GM21367 (cell line): ENCODE measurements around the gene RPLP2.

Experiments used
- ATAC-seq: cut with Tn5 transposase; IDR thresholded peaks from one replicate; pipeline ENCODE4 v1.9.1; 2021; ENCODE audit not compliant: unreplicated experiment

Gene RPLP2

DNA sequence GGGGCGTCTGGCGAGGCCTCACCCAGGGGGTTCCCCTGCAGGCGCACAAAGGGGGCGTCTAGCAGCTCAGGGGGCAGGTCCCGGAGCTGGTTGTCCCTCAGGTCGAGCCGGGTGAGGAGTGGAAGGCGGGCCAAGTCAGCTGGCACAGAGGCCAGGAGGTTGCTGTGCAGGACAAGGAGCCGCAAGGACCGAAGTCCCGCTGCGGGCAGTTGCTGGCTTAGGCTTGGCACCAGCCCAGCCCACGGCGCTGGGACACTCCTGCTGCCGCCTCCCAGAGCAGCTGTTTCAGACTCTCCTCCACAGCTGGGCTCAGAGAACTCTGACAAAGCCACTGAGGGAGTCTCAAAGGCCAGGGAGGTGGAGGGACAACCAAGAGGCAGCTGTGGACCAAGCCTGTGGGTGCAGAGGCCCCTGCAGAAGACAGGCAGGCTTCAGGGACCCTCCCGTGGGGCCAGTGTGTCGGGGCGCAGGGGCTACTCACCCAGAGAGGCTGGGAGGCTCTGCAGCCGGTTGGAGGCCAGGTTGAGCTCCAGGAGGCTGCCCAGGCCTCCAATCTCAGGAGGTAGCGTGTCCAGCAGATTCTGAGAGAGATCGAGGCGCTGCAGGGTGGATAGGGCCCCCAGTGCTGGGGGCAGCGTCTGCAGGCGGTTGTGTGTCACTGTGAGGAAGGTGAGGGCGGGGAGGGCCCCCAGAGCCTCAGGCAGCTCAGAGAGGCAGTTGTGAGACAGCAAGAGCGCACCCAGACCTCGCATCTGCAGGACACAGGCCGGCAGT is 6.9 kb upstream of the RPLP2 start:
- no peak for ATAC-seq

DNA sequence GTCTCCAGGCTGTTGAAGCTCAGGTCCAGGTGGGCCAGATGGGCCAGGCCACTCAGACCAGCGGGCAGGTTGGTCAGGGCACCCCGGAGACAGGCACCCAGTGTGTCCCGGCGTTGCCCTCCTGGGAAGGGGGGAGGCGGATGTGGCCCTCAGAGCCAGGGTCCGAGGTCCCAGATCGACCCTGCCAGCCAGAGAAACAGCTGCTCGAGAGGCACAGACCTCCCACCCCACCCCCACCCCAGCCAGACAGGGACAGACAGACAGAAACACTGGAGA is 6.4 kb upstream of the RPLP2 start:
- ATAC-seq, result no peak

DNA sequence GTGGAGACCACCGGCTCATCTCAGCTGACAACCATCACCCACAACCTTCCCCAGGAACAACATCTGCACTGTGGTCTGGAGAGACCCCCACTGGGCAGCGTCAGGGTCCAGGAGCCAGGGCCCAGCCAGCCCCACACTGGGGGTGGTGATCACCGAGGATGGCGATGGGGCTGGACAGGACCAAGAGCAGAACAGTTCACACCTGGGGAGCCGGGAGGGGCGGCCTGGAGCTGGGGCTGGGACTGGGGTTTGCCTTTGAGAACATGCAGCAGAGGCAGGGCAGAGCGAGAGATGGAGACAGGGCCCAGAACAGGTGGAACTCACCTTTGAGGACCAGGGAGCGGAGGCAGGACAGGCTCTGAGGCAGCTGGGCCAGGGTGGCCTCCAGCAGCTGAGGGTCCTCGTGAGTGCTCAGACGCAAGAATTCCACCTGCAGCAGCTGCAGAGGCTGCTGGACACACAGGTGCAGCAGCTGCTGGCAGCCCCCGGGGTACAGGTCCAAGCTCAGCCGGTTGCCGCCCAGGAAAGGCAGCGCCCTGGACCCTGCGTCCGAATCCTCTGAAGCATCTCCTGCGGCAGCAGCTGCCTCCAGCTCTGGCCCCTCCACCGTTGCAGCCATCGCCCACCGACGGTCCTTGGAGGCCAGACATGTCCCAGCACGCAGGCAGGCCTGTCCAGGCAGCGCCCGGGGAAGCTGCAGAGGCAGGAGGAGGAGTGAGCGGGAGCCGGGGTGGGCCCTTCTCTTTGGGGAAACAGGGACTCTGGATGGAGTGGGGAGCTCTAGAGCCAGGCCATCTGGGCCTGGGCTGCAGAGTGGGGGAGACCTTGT is 5.8 kb upstream of the RPLP2 start:
- no peak for ATAC-seq

DNA sequence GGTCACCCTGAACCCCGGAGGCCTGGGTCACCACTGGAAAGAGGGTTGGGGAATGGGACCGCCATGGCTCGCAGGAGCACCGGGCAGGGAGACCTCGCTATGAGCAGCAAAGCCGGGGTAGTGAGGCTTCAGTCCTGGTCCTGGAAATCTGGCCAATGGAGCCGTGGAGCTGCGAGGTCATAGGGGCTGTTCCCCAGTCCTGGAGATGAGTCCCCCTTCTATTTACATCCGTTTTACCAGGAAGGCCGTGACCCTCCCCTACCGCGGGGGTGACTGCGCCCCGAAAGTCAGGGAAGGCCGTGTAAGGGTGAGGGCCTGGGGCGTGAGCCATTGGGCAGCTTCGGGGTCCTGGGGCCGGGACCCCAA is 5.2 kb upstream of the RPLP2 start:
- ATAC-seq, result no peak

DNA sequence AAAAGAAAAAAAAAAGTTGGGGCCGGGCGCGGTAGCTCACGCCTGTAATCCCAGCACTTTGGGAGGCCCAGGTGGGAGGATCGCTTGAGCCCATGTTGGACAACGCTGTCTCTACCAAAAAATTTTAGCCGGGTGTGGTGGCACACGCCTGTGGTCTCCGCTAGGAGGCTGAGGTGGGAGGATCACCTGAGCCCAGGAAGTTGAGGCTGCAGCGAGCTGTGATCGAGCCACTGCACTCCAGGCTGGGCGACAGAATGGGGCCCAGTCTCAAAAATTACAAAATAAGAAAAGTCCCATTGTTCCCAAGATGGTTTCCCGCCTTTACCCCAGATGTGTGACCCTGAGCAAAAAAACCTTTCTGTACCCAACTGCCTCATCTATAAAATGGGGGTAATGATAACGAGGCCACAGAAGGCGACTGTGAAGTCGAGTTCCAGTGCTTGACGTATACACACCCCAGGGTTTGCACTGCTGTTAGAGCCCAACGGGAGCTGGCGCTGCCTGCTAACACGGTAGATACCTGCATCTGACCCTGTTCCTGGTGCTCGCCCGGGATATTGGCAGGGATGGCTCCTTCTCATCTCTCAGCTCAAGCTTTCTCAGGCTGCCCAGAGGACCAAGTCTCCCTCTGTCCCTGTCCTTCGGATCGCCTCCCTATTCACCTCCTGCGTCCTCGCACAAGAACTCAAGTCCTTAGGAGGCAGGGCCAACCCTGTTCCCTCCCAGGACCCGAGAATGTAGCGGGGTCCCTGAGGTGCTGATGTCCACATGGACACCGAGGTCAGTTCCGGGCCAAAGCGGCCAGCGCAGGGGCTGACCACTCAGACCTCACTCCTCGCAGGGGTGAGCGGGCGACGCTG is 1.1 kb upstream of the RPLP2 start:
- ATAC-seq, result no peak

DNA sequence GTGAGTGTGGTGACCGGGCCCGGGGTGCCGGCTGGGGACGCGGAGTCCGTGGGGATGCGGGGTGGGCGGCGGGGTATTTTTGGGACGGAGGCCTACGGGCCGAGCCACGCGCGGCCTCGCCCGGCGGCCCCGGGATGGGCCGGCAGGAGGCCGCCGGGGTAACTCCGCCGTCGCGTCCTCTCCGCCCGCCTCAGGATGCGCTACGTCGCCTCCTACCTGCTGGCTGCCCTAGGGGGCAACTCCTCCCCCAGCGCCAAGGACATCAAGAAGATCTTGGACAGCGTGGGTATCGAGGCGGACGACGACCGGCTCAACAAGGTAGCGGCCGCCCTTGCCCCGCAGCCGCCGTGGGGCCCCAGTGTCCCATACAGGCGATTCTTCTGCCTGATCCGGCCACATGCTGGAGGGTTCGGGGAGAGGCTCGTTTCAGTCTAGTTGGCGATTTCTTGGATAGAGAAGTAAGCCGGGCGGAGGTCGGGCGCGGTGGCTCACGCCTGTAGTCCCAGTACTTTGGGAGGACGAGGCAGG is 337 bp downstream of the RPLP2 start:
- no peak for ATAC-seq

DNA sequence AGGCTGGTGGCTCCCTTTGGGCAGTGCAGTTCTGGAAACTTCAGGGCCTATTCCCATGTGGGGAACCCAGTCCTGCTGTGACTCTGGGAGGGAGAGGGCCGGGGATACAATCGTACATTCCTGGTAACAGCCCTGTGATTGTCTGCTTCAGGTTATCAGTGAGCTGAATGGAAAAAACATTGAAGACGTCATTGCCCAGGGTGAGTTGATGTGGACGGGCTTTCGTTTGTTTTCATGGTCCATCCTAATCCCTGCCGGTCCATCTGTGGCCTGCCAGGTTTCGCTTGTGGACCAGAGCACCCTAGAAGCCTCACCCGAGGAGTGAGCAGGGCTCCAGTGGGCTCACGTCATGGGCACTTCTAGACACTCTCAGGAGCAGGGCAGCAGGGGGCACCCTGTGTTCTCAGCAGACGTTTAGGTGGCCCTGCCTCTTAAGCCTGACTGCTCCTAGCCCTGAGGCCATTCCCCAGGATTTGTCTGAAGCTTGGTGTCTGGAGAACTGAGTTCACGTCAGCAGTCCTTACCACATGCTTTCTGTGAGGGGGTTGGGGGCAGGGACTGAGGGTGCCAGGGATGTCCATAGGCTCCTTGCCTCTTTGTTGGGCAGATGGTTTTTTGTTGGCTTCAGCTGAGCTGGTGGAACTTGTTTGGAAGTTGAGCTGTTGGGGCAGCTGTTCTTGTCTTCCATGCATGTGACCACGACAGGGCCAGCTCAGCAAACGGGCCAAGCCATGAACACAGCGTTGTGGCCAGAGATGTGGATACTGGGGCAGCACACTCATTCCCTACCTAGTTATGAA is 1.9 kb downstream of the RPLP2 start:
- ATAC-seq, result no peak

DNA sequence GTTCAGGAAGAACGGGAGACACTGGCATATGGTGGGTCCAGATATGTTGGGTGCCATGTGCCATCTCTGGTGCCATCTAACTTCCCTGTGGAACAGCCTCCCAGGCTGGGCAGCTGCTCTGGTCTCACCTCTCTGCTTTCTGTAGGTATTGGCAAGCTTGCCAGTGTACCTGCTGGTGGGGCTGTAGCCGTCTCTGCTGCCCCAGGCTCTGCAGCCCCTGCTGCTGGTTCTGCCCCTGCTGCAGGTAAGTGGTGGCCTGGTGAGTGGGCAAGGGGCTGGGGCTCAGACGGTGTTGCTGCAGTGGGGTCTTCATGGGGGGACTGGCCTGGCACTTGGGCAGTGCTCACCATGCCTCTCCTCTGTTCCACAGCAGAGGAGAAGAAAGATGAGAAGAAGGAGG is 2.6 kb downstream of the RPLP2 start:
- no peak for ATAC-seq

DNA sequence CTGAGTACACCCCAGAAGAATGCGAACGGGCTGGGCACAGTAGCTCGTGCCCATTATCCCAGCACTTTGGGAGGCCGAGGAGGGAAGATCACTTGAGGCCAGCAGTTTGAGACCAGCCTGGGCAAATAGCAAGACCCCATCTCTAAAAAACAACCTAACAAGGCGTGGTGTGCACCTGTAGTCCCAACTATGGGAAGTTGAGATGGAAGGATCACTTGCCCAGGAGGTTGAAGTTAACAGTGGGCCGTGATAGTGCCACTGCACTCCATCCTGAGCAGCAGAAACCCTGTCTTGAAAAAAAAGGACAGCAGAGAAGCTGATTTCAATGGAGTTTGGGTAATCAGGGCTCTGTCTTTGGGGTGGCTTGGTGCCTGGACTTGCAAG is 3.3 kb downstream of the RPLP2 start:
- ATAC-seq, result no peak

DNA sequence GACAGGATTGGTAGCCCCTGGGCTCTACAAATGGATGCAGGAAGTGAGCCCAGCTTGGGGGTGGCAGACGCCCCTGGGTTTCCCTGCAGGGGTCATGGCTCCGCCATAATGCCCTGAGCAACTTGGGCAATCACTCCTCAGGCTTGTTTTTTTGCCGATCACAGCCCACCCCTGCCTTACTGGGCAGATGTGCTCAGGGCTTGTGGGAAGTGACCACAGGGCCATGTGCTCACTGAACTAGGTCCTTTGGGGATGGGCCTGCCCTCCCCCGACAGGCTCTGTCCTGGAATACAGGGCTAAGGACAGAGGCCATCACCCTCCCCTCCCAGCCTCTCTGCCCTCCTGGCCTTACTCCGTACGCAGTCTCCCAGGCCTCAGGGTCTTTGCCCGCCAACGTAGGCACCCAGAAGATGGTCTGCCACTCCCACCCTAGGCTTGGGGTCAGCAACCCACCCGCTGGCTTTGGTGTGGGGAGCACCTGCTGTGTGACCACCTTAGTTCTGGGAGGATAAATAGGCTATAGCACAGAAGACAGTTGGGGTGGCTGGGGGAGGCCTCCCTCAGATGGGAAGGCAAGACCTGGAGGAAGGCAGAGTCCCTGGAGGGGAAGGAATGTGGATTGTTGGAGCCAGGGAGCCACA is 3.8 kb downstream of the RPLP2 start:
- ATAC-seq, result no peak

DNA sequence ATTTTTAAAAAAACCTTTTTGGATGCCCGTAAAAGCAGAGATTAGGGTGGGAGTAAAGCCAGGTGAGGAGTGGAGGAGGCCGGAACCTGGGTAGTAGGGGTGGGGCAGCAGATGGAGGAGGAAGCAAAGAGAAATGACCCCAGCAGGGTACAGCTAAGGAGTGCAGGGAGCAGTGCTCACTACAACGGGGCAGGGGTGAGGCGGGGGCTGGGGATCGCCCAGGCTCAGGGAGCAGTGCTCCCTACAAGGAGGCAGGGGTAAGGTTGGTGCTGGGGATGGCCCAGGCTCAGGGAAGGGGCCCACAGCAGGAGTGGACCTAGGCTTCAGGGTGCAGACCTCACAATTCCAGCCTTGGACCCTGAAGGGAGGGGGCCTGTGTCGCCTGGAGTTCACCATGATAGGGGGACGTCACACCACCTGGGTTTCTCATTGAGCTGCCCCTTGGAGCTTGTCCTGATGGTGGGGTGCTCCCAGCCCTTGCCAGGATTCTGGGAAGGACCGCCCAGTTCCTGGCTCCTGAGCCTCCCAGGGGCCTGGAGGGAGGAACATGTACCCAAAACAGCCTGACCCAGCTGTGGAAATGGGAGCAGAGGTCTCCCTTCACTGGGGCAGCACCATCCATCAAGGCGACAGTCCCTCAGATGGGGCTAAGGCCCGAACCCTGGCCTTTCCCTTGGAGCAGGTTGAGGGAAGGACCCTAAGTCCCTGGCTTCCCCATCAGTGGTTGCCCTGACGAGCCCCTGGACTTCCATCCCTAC is 6.1 kb downstream of the RPLP2 start:
- ATAC-seq, result no peak

DNA sequence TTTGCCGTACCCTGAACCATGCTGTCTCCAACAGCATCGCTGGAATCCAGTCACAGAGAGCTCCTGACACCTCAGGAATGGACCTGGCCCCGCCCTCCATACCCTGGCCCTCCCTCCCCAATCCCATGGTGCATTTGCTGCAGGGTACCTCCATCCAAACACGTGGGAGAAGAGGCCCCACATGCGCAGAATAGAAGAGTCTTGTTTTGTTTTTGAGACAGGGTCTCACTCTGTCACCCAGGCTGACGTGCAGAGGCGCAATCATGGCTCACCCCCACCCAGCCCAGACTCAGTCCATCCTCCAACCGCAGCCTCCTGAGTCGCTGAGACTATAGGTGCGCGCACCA is 6.6 kb downstream of the RPLP2 start:
- no peak for ATAC-seq

DNA sequence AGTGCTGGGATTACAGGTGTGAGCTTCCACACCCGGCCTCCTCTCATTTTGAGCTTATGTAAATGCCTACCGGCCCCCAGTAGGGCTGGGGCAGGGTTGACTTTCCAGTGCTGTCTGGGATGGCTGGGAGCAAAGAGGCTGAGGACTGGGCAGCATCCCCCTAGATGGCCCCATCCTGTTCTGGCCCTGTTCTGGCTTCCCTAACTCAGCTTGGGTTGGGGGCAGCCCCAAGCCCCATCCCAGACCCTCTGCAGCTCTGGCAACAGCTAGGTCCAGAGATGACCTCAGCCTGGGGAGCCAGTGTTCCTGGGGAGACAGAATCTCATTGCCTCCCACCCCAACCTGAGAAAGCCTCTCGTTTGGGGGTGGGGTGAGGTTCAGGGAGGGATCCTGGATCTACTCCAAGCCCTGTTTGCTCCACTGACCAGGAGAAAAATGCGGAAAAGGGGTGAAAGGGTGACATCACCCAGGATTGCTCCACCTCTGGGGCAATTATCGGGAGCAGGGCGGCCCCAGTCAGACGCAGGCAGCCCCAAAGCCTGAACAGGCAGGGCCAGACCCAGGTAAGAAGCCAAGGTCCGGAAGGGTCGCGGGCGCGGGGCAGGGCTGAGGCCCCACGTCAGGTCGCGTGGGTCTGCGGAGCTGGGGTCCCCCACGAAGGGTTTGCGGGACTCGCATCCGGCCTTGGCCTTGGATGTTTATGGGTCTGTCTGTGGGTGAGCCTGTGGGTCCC is 8.8 kb downstream of the RPLP2 start, which contains the start of gene PNPLA2:
PNPLA2 (plus strand) TSS at position 519 of the 733 bp plus-strand sequence. CDS start 805 bp downstream, outside the sequence.
- ATAC-seq, result no peak

DNA sequence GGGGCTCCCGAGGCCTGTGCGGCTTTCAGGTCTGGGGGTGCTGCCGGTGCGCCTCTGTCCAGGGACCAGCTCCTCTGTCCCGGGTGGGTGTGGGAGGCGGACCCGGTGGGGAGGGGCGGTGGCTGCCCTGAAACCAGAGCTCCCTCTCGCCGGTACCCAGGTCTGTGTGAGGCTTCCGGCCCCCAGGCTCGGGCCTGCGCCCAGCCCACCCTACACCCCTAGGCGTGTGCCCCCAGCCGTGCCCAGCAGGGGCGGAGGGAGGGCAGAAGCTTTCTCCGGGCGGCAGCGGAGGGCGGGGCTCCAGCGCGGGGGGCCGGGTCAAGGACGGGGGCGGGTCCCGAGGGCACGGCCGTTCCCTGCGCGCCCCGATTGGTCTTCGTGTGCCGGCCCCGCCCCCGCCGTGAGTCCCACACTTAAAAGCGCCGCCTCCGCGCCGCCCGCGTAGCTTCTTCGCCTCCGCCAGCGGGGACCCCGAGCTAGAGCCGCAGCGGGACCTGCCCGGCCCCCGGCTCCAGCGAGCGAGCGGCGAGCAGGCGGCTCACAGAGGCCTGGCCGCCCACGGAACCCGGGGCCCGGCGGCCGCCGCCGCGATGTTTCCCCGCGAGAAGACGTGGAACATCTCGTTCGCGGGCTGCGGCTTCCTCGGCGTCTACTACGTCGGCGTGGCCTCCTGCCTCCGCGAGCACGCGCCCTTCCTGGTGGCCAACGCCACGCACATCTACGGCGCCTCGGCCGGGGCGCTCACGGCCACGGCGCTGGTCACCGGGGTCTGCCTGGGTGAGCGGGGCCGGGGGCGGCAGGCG is 9.6 kb downstream of the RPLP2 start:
- peak; percentile 44 for ATAC-seq

DNA sequence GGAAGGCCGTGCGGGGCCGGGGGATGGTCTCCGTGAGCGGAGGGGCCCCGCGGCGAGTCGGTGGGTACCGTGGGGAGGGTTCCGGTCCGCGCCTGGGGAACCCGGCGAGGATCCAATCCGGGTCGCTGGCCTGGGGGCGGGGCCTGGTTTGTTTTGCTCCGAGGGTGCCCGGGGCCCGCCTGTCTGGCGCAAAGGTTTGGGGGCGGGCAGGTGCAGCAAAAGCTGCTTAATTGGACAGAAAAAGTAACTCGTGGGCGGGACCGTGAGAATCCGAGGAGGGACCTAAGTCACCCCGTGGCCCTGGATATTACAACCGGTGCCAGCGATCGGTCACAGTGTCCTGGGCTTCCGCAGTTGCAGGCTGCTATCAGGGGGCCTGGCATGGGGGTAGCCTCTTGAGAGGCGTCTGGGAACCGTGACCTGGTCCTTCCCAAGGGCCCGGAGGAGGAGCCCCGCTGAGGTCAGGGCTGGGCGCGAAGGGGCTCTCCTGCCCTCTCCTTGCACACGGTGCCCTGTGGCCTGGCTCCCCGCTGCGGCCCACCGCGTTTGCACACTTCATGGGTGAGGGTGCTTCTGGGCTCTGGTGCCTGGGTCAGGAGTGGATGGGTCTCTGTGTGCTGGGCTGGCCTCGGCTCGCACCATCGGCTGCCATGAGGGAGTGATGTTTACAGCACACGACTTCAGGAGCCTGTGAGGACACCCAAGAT is 10.3 kb downstream of the RPLP2 start:
- peak; percentile 48 for ATAC-seq

DNA sequence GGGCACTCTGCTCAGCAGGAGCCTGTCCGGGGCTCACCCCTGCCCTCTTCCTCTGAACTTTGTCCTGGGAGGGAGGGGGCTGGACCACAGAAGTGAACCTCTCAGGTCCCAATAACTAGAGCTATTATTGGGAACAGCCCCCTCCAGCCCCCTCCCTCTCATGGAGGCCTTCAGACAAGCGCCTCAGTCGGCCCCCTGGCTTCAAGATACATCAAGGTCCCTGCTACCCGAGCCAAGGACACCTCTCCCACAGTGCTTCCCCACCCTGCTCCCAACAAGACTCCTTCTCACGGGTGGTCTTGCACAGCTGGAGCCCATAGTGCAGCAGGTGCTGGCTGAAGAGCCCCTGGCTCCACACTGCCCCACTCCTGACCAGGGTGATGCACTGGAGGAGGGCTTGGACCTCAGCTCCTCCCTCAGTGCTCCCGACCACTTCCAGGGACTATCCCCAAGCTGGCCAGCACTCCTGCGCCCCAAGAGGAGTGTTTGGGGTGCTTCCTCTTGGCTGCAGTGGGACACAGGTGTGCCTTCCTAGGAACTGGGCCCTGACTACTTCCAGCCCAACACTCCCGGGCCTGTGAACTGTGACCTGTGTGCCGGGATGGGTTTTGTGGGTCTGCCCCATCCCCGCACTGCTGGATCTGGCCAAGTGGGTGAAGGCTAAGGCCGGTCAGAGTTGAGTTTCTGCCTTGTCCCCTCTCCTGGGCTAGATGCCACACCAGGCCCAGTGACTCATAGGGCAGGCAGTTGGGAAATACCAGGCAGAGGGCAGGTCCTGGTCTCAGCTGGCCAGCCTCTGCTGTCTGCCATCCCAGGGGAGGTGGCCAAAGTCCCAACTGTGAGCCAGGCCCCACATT is 11.1 kb downstream of the RPLP2 start:
- no peak for ATAC-seq
